H1 (cell line): ENCODE data around the gene KLHL7. TPM values are rescaled to one million over a fixed set of nuclear protein-coding genes. Genes with fewer than 3 reads are reported as not detected.

ENCODE experiments used
- CTCF ChIA-PET: fragments of 300-600 bp; sonication (Branson Sonifier 250); formaldehyde crosslinking; loops from one replicate; lab custom pipeline; 2021; ENCODE audit not compliant: partially characterized antibody; lab: Charles Lee
- POLR2A ChIA-PET: fragments of 300-600 bp; sonication (Branson Sonifier 250); formaldehyde crosslinking; loops from one replicate; lab custom pipeline; 2021; ENCODE audit warnings: inconsistent platforms; ENCODE audit not compliant: partially characterized antibody; lab: Charles Lee
- DNase-seq, 2 experiments: peaks; one replicate each; pipeline versions ENCODE4 v3.0.0 to v3.0.0-alpha.2; 2010 to 2022; ENCODE audit warnings: low spot score in 2 of 2, low read depth in 1 of 2, mixed read lengths in 1 of 2
- FAIRE-seq: peaks from 2 replicates; lab custom pipeline; 2011; peaks lifted over from hg19 to GRCh38; lab: Jason Lieb, UNC
- H2AFZ ChIP-seq: 2 replicates; pipeline ENCODE4 v1.8.1; 2012; ENCODE audit warnings: low read length, inconsistent platforms
- H2AK5ac ChIP-seq: 2 replicates; pipeline ENCODE4 v1.6.1; 2013; ENCODE audit warnings: low read depth, low read length
- H2BK120ac ChIP-seq: replicated peaks from 2 replicates; pipeline ENCODE3; 2013; ENCODE audit warnings: low read depth, low read length, inconsistent platforms
- H2BK12ac ChIP-seq: 2 replicates; pipeline ENCODE4 v1.6.1; 2013; ENCODE audit warnings: low read depth, low read length
- H2BK15ac ChIP-seq: 2 replicates; pipeline ENCODE4 v1.6.1; 2013; ENCODE audit warnings: low read length
- H2BK20ac ChIP-seq: 2 replicates; pipeline ENCODE4 v1.6.1; 2013; ENCODE audit warnings: low read length
- H2BK5ac ChIP-seq: 2 replicates; pipeline ENCODE4 v1.6.1; 2013; ENCODE audit warnings: low read depth, low read length
- H3K14ac ChIP-seq: 2 replicates; pipeline ENCODE4 v1.6.1; 2013; ENCODE audit warnings: inconsistent platforms; ENCODE audit not compliant: insufficient read length
- H3K18ac ChIP-seq: 2 replicates; pipeline ENCODE4 v1.6.1; 2013; ENCODE audit warnings: low read length; ENCODE audit errors: extremely low read depth
- H3K23ac ChIP-seq: 2 replicates; pipeline ENCODE4 v1.6.1; 2013; ENCODE audit warnings: inconsistent platforms; ENCODE audit not compliant: insufficient read length
- H3K23me2 ChIP-seq: 2 replicates; pipeline ENCODE4 v1.6.1; 2013; ENCODE audit warnings: low read depth, low read length
- H3K27ac ChIP-seq: 2 replicates; pipeline ENCODE4 v1.6.1; 2011; ENCODE audit warnings: low read depth, low read length, inconsistent platforms
- H3K27me3 ChIP-seq, 4 experiments: replicated peaks in 1 of 4; 1 replicate in 1 of 4; 2 replicates in 3 of 4; pipeline versions ENCODE4 v1.6.1 to v1.8.1; 2011 to 2013; ENCODE audit warnings: low read length in 3 of 4, mild to moderate bottlenecking in 3 of 4, inconsistent platforms in 2 of 4, mixed read lengths in 2 of 4, moderate library complexity in 1 of 4; ENCODE audit not compliant: control insufficient read depth in 3 of 4, insufficient read depth in 3 of 4; ENCODE audit errors: extremely low read depth in 1 of 4
- H3K36me3 ChIP-seq, 4 experiments: 2 replicates each; pipeline versions ENCODE4 v1.6.1 to v1.8.1; 2011 to 2013; ENCODE audit warnings: mild to moderate bottlenecking in 4 of 4, low read length in 3 of 4, moderate library complexity in 2 of 4, control low read depth in 1 of 4, inconsistent platforms in 1 of 4; ENCODE audit not compliant: insufficient read depth in 4 of 4, control insufficient read depth in 2 of 4
- H3K4ac ChIP-seq: replicated peaks from 2 replicates; pipeline ENCODE3; 2013; ENCODE audit warnings: low read length, low read depth, mixed read lengths, inconsistent platforms; ENCODE audit not compliant: insufficient read length
- H3K4me1 ChIP-seq, 4 experiments: replicated peaks in 1 of 4; 1 replicate in 1 of 4; 2 replicates in 3 of 4; pipeline versions ENCODE4 v1.6.1 to v1.8.1; 2011 to 2013; ENCODE audit warnings: low read length in 3 of 4, inconsistent platforms in 2 of 4, mixed read lengths in 1 of 4; ENCODE audit not compliant: insufficient read depth in 4 of 4, control insufficient read depth in 3 of 4
- H3K4me2 ChIP-seq, 2 experiments: 2 replicates each; pipeline versions ENCODE4 v1.6.1 to v1.8.1; 2011 to 2013; ENCODE audit warnings: low read depth in 2 of 2, low read length in 2 of 2, control low read depth in 1 of 2, inconsistent platforms in 1 of 2, mild to moderate bottlenecking in 1 of 2; ENCODE audit not compliant: insufficient read depth in 1 of 2
- H3K4me3 ChIP-seq, 4 experiments: fragments of 200-600, 300-600 bp in 1 of 4; sonication (generic), shearing (Covaris generic), sonication (Bioruptor Twin) in 1 of 4; 2 replicates each; pipeline versions ENCODE4 v1.5.1 to v1.8.1; 2011 to 2016; ENCODE audit warnings: low read length in 4 of 4, low read depth in 3 of 4, control low read depth in 2 of 4, inconsistent platforms in 2 of 4, mild to moderate bottlenecking in 2 of 4, mixed read lengths in 1 of 4, moderate library complexity in 1 of 4; ENCODE audit not compliant: insufficient read depth in 2 of 4; ENCODE audit errors: extremely low read depth in 1 of 4
- H3K56ac ChIP-seq: replicated peaks from 2 replicates; pipeline ENCODE3; 2013; ENCODE audit warnings: low read depth, mild to moderate bottlenecking, mixed read lengths, low read length, inconsistent platforms; ENCODE audit not compliant: insufficient read length
- H3K79me1 ChIP-seq: 2 replicates; pipeline ENCODE4 v1.6.1; 2013; ENCODE audit warnings: low read depth, low read length, control low read depth
- H3K79me2 ChIP-seq, 2 experiments: 2 replicates each; pipeline versions ENCODE4 v1.6.1 to v1.8.1; 2012 to 2013; ENCODE audit warnings: low read length in 2 of 2, mild to moderate bottlenecking in 2 of 2, inconsistent platforms in 1 of 2; ENCODE audit not compliant: insufficient read depth in 2 of 2, control insufficient read depth in 1 of 2
- H3K9ac ChIP-seq, 4 experiments: replicated peaks in 1 of 4; 1 replicate in 1 of 4; 2 replicates in 3 of 4; pipeline versions ENCODE4 v1.6.1 to v1.8.1; 2011 to 2013; ENCODE audit warnings: low read depth in 3 of 4, low read length in 3 of 4, control low read depth in 2 of 4, mild to moderate bottlenecking in 2 of 4, moderate library complexity in 2 of 4, inconsistent platforms in 1 of 4; ENCODE audit errors: extremely low read depth in 1 of 4
- H3K9me3 ChIP-seq, 2 experiments: 2 replicates each; pipeline versions ENCODE4 v1.6.1 to v1.8.1; 2012 to 2013; ENCODE audit warnings: mild to moderate bottlenecking in 2 of 2, moderate library complexity in 2 of 2, control low read depth in 1 of 2, inconsistent platforms in 1 of 2, low read depth in 1 of 2, low read length in 1 of 2, mixed read lengths in 1 of 2; ENCODE audit not compliant: insufficient read depth in 2 of 2
- H4K20me1 ChIP-seq, 2 experiments: replicated peaks in 1 of 2; 2 replicates each; pipeline versions ENCODE3 to v1.8.1; 2011 to 2013; ENCODE audit warnings: inconsistent platforms in 2 of 2, low read length in 2 of 2, mild to moderate bottlenecking in 1 of 2; ENCODE audit not compliant: insufficient read depth in 2 of 2, control insufficient read depth in 1 of 2
- H4K5ac ChIP-seq: 2 replicates; pipeline ENCODE4 v1.6.1; 2013; ENCODE audit warnings: low read length, low read depth, mixed read lengths, inconsistent platforms; ENCODE audit not compliant: insufficient read length
- H4K8ac ChIP-seq: 2 replicates; pipeline ENCODE4 v1.8.0; 2013; ENCODE audit warnings: mild to moderate bottlenecking, moderate library complexity, low read length, inconsistent platforms; ENCODE audit not compliant: insufficient read depth; ENCODE audit errors: extremely low read depth
- H4K91ac ChIP-seq: replicated peaks from 2 replicates; pipeline ENCODE3; 2013; ENCODE audit warnings: low read length, mixed read lengths, inconsistent platforms; ENCODE audit not compliant: insufficient read length
- ATF3 ChIP-seq: IDR thresholded peaks from 2 replicates; pipeline ENCODE4 v1.6.1; 2011; ENCODE audit warnings: low read depth, mild to moderate bottlenecking, low read length; ENCODE audit not compliant: insufficient read depth
- BACH1 ChIP-seq: IDR thresholded peaks from 2 replicates; pipeline ENCODE4 v1.6.1; 2012; ENCODE audit warnings: low read length, improper control_type of control experiment
- BRCA1 ChIP-seq: IDR thresholded peaks from 2 replicates; pipeline ENCODE4 v1.6.1; 2012; ENCODE audit warnings: low read depth, low read length, improper control_type of control experiment
- CTBP2 ChIP-seq: IDR thresholded peaks from 2 replicates; pipeline ENCODE4 v1.7.0; 2011; ENCODE audit warnings: borderline replicate concordance, mild to moderate bottlenecking, moderate library complexity, mixed read lengths, low read length; ENCODE audit not compliant: insufficient read depth, insufficient read length
- HDAC2 ChIP-seq, 2 experiments: fragments of 300-600 bp in 1 of 2; sonication (generic) in 1 of 2; IDR thresholded peaks; 2 replicates each; pipeline ENCODE4 v1.6.1; 2011 to 2012; ENCODE audit warnings: low read depth in 2 of 2, low read length in 2 of 2, mild to moderate bottlenecking in 2 of 2, moderate library complexity in 2 of 2, borderline replicate concordance in 1 of 2, inconsistent platforms in 1 of 2
- KDM5A ChIP-seq: fragments of 200-600 bp; IDR thresholded peaks from 2 replicates; pipeline ENCODE4 v1.7.1; 2012; ENCODE audit warnings: mild to moderate bottlenecking, low read length, inconsistent platforms, mixed read lengths
- RAD21 ChIP-seq, 2 experiments: IDR thresholded peaks in 1 of 2; conservative IDR thresholded peaks in 1 of 2; 2 replicates each; pipeline ENCODE4 v1.6.1; 2011; ENCODE audit warnings: low read depth in 2 of 2, low read length in 2 of 2, improper control_type of control experiment in 1 of 2, inconsistent platforms in 1 of 2, mild to moderate bottlenecking in 1 of 2, moderate library complexity in 1 of 2
- RBBP5 ChIP-seq: IDR thresholded peaks from 2 replicates; pipeline ENCODE4 v1.7.1; 2012; ENCODE audit warnings: low read depth, mild to moderate bottlenecking, inconsistent platforms, low read length, moderate library complexity, borderline replicate concordance
- RFX5 ChIP-seq: IDR thresholded peaks from 2 replicates; pipeline ENCODE4 v1.6.1; 2011; ENCODE audit warnings: low read depth, low read length, improper control_type of control experiment, borderline replicate concordance
- RNF2 ChIP-seq: fragments of 200-900, 300-1000 bp; sonication (generic); IDR thresholded peaks from 2 replicates; pipeline ENCODE4 v1.7.1; 2016; ENCODE audit warnings: borderline replicate concordance, low read depth, mild to moderate bottlenecking, antibody characterized with exemption, low read length; ENCODE audit not compliant: poor library complexity, severe bottlenecking; ENCODE audit errors: missing control alignments
- ZNF274 ChIP-seq: IDR thresholded peaks from 2 replicates; pipeline ENCODE4 v1.7.0; 2012; ENCODE audit warnings: low read length, borderline replicate concordance; ENCODE audit errors: extremely low read depth
- WGBS, 2 experiments: shearing (Covaris generic) in 1 of 2; methylation state at CpG; one replicate each; pipeline versions ENCODE4 v1.1.6 to v1.1.7; 2013 to 2015; ENCODE audit warnings: low lambda C conversion rate in 2 of 2, mixed read lengths in 2 of 2, inconsistent platforms in 1 of 2, low coverage in 1 of 2, missing lambda C conversion rate in 1 of 2; ENCODE audit not compliant: insufficient replicate concordance in 2 of 2, insufficient coverage in 1 of 2, insufficient read length in 1 of 2; ENCODE audit errors: extremely low coverage in 1 of 2, missing lambda C conversion rate in 1 of 2; 5-methylcytosine and 5-hydroxymethylcytosine counted together
- polyA plus RNA-seq, 7 experiments: library from polyadenylated mRNA; depleted of rRNA in 3 of 7; stranded (reverse) in 5 of 7; unstranded in 2 of 7; fragments of >200 nt in 5 of 7; fragments of 200-250 nt in 2 of 7; gene quantifications; 1 replicate in 5 of 7; 2 replicates in 1 of 7; 4 replicates in 1 of 7; pipeline versions ENCODE4 v1.2.1 to v1.2.3, GENCODE V29; 2011 to 2013; ENCODE audit warnings: missing spikeins in 2 of 7, mixed read lengths in 2 of 7
- total RNA-seq: library from RNA; stranded (reverse); fragmentation: NEBNext Ultra II Directional; extraction: Animal tissue kit (Norgen Biotek cat#: 25700); gene quantifications from 2 replicates; pipeline ENCODE4 v1.2.1, GENCODE V29; 2021

The KLHL7 gene
- total and polyA plus RNA-seq, 2 of the 8 experiments (the other 6 are each of a cell fraction or from before 2014, with no cell fraction given) = 65.3 to 115 TPM

DNA sequence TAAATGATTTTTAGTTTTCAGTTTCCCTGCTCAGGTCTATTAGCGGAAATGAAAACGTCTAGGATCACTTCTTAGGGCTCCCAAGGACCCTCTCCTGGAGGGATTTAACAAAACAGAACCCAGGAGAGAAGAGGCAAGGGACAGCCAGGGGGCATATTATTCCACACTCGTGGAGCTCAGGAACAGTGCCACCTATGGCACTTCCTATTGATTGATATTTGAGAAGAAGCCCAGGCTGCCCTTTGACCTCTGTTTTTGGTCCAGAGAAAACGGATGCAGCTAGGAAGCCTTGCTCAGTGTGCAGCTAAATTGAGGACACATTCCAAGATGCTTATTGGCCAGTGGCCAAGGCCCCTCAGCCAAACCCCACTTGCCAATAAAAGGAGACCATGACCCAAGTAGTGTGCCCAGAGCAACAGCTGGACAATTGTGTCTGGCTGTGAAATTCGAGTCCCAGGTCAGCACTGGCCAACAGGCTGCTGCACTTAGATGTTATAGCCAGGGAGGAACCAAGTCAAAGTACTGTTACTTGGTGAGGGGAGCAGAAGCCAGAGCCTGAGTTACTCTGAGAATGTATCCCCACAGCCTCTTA is 117.0 kb downstream of the KLHL7 start:
- no peak overlapping the region for H3K18ac ChIP-seq
- no peak overlapping the region for H2BK120ac ChIP-seq
- H3K27me3 ChIP-seq = no peaks in the 10 kb centered on the region
- H4K8ac ChIP-seq = no peak overlapping the region
- no peak overlapping the region for H3K23ac ChIP-seq
- H3K9ac ChIP-seq = no peak overlapping the region
- no peaks in the 10 kb centered on the region for H3K79me2 ChIP-seq
- no peak overlapping the region for H3K14ac ChIP-seq
- H2BK12ac ChIP-seq = no peak overlapping the region
- CTCF ChIA-PET = interaction anchor here (1.0 to 1.8 kb wide), 6 partner anchors 8 to 137 kb away, joined by 3 to 6 read pairs (median 4); no protein-coding TSS in a partner anchor
- H3K79me1 ChIP-seq = no peaks in the 10 kb centered on the region
- H2AK5ac ChIP-seq = no peak overlapping the region
- H3K56ac ChIP-seq = no peak overlapping the region
- no peak overlapping the region for H3K4me2 ChIP-seq
- no peak overlapping the region for H4K91ac ChIP-seq
- no peaks in the 10 kb centered on the region for H4K20me1 ChIP-seq
- H3K23me2 ChIP-seq = no peaks in the 10 kb centered on the region
- no peak overlapping the region for H2BK15ac ChIP-seq
- DNase-seq = no peak
- no peak overlapping the region for H2AFZ ChIP-seq
- H3K4ac ChIP-seq = no peak overlapping the region
- FAIRE-seq = no peak
- no peak overlapping the region for H3K27ac ChIP-seq
- 75% methylated on average over 5 of the region's 5 CpGs; no CpG with 5 or more reads in 1 of the 2 experiments for WGBS, 2 experiments
- H2BK5ac ChIP-seq = no peak overlapping the region
- H3K9me3 ChIP-seq = no peaks in the 10 kb centered on the region
- H3K4me1 ChIP-seq = peaks cover 0 to 3% (median 0%) of the 10 kb centered on the region in 4 experiments; a peak in 2 of 7 replicates
- no peak overlapping the region for H2BK20ac ChIP-seq
- no peaks in the 10 kb centered on the region for H3K36me3 ChIP-seq
- no peak overlapping the region for H3K4me3 ChIP-seq
- no peak overlapping the region for H4K5ac ChIP-seq
- POLR2A ChIA-PET = interaction anchor here (1.5 to 2.0 kb wide), 3 partner anchors 9 to 25 kb away, joined by 4 to 5 read pairs (median 4); no protein-coding TSS in a partner anchor
- no peak for TF ChIP-seq RFX5
- no peak for TF ChIP-seq RNF2
- no peak for TF ChIP-seq RBBP5
- no peak for TF ChIP-seq ZNF274
- no peak for TF ChIP-seq HDAC2 (IDR thresholded peaks at IDR 0.05; ENCODE audit: borderline replicate concordance in 1 of 2, low read depth in 2 of 2, low read length in 2 of 2)
- no peak for TF ChIP-seq ATF3
- no peak for TF ChIP-seq RAD21 (IDR thresholded peaks at IDR 0.05 in 1 of 2, conservative IDR thresholded peaks at IDR 0.05 in 1 of 2; ENCODE audit: low read depth in 2 of 2, low read length in 2 of 2)
- TF ChIP-seq KDM5A = no peak
- no peak for TF ChIP-seq BACH1
- TF ChIP-seq CTBP2 = no peak
- TF ChIP-seq BRCA1 = no peak
